WTC11 (cell line): ENCODE measurements around the gene RAD9B. TPM values are rescaled to one million over a fixed set of nuclear protein-coding genes. Genes with fewer than 3 reads are reported as not detected.

Experiments used
- ATAC-seq: fragments of 200-7000 bp; cut with Tn5 transposase; 2 replicates; pipeline ENCODE4 v1.10.0; 2021; ENCODE audit warnings: mild to moderate bottlenecking, moderate library complexity
- CTCF ChIA-PET: fragments of 300-600 bp; sonication (Branson Sonifier 250); formaldehyde crosslinking; loops from one replicate; lab custom pipeline; 2021; ENCODE audit warnings: antibody characterized with exemption; lab: Charles Lee
- POLR2A ChIA-PET: fragments of 350-600 bp; sonication (Branson Sonifier 250); formaldehyde crosslinking; loops from one replicate; lab custom pipeline; 2021; ENCODE audit warnings: antibody characterized with exemption; lab: Charles Lee
- DNase-seq: peaks from one replicate; pipeline ENCODE4 v3.0.0; 2021; ENCODE audit warnings: low spot score
- H3K27ac Mint-ChIP-seq: 2 replicates; pipeline ENCODE4 v1.8.0; 2021; ENCODE audit warnings: mixed read lengths
- H3K27me3 Mint-ChIP-seq: 2 replicates; pipeline ENCODE4 v1.8.0; 2021; ENCODE audit warnings: low read depth, mild to moderate bottlenecking, moderate library complexity, mixed read lengths
- H3K36me3 Mint-ChIP-seq: 2 replicates; pipeline ENCODE4 v1.8.0; 2021; ENCODE audit warnings: mixed read lengths
- H3K4me1 Mint-ChIP-seq: 2 replicates; pipeline ENCODE4 v1.8.0; 2022; ENCODE audit warnings: mixed read lengths
- H3K4me3 Mint-ChIP-seq: 2 replicates; pipeline ENCODE4 v1.8.0; 2021; ENCODE audit warnings: mild to moderate bottlenecking, moderate library complexity, mixed read lengths
- H3K9me3 Mint-ChIP-seq: 2 replicates; pipeline ENCODE4 v1.8.0; 2021; ENCODE audit warnings: mixed read lengths
- EMX1 ChIP-seq: fragments of 250-450 bp; sonication (Bioruptor Pico); IDR thresholded peaks from 2 replicates; pipeline ENCODE4 v1.8.0; 2021; ENCODE audit warnings: mild to moderate bottlenecking
- FOXK1 ChIP-seq: sonication (generic); formaldehyde crosslinking; IDR thresholded peaks from 2 replicates; pipeline ENCODE4 v1.8.0; 2022; ENCODE audit warnings: mild to moderate bottlenecking, moderate library complexity, missing genetic modification reagents
- GRHL2 ChIP-seq: fragments of 250-450 bp; sonication (Bioruptor Pico); IDR thresholded peaks from 2 replicates; pipeline ENCODE4 v1.8.0; 2022; ENCODE audit warnings: mild to moderate bottlenecking, moderate library complexity; ENCODE audit not compliant: insufficient replicate concordance, severe bottlenecking
- NR2C2 ChIP-seq: sonication (generic); formaldehyde crosslinking; IDR thresholded peaks from 2 replicates; pipeline ENCODE4 v1.8.0; 2022; ENCODE audit warnings: mild to moderate bottlenecking, missing genetic modification reagents
- NR3C1 ChIP-seq: sonication (generic); formaldehyde crosslinking; conservative IDR thresholded peaks from 2 replicates; pipeline ENCODE4 v1.8.1; 2023; ENCODE audit warnings: low read depth, mild to moderate bottlenecking, missing genetic modification reagents
- OVOL2 ChIP-seq: fragments of 250-450 bp; sonication (Bioruptor Pico); IDR thresholded peaks from 2 replicates; pipeline ENCODE4 v1.9.0; 2021; ENCODE audit warnings: mild to moderate bottlenecking, borderline replicate concordance
- SOX15 ChIP-seq: fragments of 250-450 bp; sonication (Bioruptor Pico); IDR thresholded peaks from 2 replicates; pipeline ENCODE4 v1.9.0; 2021; ENCODE audit warnings: mild to moderate bottlenecking
- ZNF138 ChIP-seq: sonication (generic); formaldehyde crosslinking; conservative IDR thresholded peaks from 2 replicates; pipeline ENCODE4 v1.8.1; 2022; ENCODE audit warnings: mild to moderate bottlenecking, moderate library complexity, missing genetic modification reagents
- ZNF671 ChIP-seq: fragments of 250-450 bp; sonication (Bioruptor Pico); IDR thresholded peaks from 2 replicates; pipeline ENCODE4 v1.8.0; 2021; ENCODE audit warnings: mild to moderate bottlenecking
- total RNA-seq: library from RNA; stranded (reverse); gene quantifications from 3 replicates; pipeline ENCODE4 v1.2.3, GENCODE V29; 2021
- TF ChIP-seq, protein P1 (sequence below): sonication (generic); formaldehyde crosslinking; IDR thresholded peaks from 2 replicates; pipeline ENCODE4 v1.8.1; 2023; ENCODE audit warnings: mild to moderate bottlenecking, moderate library complexity, missing genetic modification reagents
- TF ChIP-seq, protein P2 (sequence below): sonication (generic); formaldehyde crosslinking; IDR thresholded peaks from 2 replicates; pipeline ENCODE4 v1.8.1; 2023; ENCODE audit warnings: mild to moderate bottlenecking, missing genetic modification reagents, moderate library complexity
- TF ChIP-seq, protein P3 (sequence below): sonication (generic); formaldehyde crosslinking; IDR thresholded peaks from 2 replicates; pipeline ENCODE4 v1.8.1; 2023; ENCODE audit warnings: mild to moderate bottlenecking, missing genetic modification reagents, moderate library complexity
- TF ChIP-seq, protein P4 (sequence below): sonication (generic); formaldehyde crosslinking; IDR thresholded peaks from 2 replicates; pipeline ENCODE4 v1.8.1; 2022; ENCODE audit warnings: mild to moderate bottlenecking, missing genetic modification reagents, moderate library complexity, borderline replicate concordance
- TF ChIP-seq, protein P5 (sequence below): sonication (generic); formaldehyde crosslinking; IDR thresholded peaks from 2 replicates; pipeline ENCODE4 v1.8.0; 2023; ENCODE audit warnings: missing genetic modification reagents, mild to moderate bottlenecking, borderline replicate concordance
- TF ChIP-seq, protein P6 (sequence below): sonication (generic); formaldehyde crosslinking; conservative IDR thresholded peaks from 2 replicates; pipeline ENCODE4 v1.8.1; 2022; ENCODE audit warnings: mild to moderate bottlenecking, missing genetic modification reagents

The RAD9B gene
- total RNA-seq, 1 experiment from 2014 or later = 0.09 TPM

DNA sequence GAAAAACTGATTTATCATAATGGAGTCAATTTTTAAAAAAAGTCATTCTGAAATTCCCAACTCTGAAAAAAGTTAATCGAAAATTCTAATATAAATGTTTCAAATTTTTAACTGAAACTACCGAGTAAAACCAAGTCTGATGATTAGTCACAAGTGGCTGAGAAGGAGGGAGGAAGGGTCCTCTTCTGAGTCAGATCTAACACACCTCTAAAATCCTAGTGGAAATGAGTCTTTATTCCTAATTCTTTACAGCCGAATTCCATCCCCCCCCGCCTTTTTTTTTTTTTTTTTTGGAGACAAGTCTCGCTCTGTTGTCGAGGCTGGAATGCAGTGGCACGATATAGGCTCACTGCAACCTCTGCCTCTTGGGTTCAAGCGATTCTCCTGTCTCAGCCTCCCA, 37.9 kb downstream of the RAD9B start:
- H3K27ac Mint-ChIP-seq = no peak overlapping the region
- H3K27me3 Mint-ChIP-seq = no peaks in the 10 kb centered on the region
- H3K36me3 Mint-ChIP-seq = peaks cover 38% of the 10 kb centered on the region
- H3K4me3 Mint-ChIP-seq = no peak overlapping the region
- peaks cover 5% of the 10 kb centered on the region; the same call in 1 of the 2 replicates for H3K4me1 Mint-ChIP-seq
- H3K9me3 Mint-ChIP-seq = no peaks in the 10 kb centered on the region
- CTCF ChIA-PET = no interaction called here
- TF ChIP-seq, protein P1, sequence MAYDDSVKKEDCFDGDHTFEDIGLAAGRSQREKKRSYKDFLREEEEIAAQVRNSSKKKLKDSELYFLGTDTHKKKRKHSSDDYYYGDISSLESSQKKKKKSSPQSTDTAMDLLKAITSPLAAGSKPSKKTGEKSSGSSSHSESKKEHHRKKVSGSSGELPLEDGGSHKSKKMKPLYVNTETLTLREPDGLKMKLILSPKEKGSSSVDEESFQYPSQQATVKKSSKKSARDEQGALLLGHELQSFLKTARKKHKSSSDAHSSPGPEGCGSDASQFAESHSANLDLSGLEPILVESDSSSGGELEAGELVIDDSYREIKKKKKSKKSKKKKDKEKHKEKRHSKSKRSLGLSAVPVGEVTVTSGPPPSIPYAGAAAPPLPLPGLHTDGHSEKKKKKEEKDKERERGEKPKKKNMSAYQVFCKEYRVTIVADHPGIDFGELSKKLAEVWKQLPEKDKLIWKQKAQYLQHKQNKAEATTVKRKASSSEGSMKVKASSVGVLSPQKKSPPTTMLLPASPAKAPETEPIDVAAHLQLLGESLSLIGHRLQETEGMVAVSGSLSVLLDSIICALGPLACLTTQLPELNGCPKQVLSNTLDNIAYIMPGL (CRISPR knock-in tag) = no peak
- TF ChIP-seq, protein P2, sequence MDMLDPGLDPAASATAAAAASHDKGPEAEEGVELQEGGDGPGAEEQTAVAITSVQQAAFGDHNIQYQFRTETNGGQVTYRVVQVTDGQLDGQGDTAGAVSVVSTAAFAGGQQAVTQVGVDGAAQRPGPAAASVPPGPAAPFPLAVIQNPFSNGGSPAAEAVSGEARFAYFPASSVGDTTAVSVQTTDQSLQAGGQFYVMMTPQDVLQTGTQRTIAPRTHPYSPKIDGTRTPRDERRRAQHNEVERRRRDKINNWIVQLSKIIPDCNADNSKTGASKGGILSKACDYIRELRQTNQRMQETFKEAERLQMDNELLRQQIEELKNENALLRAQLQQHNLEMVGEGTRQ (CRISPR knock-in tag) = no peak
- TF ChIP-seq, protein P3, sequence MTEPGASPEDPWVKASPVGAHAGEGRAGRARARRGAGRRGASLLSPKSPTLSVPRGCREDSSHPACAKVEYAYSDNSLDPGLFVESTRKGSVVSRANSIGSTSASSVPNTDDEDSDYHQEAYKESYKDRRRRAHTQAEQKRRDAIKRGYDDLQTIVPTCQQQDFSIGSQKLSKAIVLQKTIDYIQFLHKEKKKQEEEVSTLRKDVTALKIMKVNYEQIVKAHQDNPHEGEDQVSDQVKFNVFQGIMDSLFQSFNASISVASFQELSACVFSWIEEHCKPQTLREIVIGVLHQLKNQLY (CRISPR knock-in tag) = no peak
- no peak for TF ChIP-seq EMX1 (CRISPR knock-in tag)
- TF ChIP-seq ZNF138 = no peak
- no peak for TF ChIP-seq ZNF671 (CRISPR knock-in tag)
- no peak for TF ChIP-seq SOX15 (CRISPR knock-in tag)
- TF ChIP-seq FOXK1 = no peak
- no peak for TF ChIP-seq NR2C2 (CRISPR knock-in tag)
- DNase-seq (no peak), ATAC-seq (no peak)
- POLR2A ChIA-PET = no interaction called here

DNA sequence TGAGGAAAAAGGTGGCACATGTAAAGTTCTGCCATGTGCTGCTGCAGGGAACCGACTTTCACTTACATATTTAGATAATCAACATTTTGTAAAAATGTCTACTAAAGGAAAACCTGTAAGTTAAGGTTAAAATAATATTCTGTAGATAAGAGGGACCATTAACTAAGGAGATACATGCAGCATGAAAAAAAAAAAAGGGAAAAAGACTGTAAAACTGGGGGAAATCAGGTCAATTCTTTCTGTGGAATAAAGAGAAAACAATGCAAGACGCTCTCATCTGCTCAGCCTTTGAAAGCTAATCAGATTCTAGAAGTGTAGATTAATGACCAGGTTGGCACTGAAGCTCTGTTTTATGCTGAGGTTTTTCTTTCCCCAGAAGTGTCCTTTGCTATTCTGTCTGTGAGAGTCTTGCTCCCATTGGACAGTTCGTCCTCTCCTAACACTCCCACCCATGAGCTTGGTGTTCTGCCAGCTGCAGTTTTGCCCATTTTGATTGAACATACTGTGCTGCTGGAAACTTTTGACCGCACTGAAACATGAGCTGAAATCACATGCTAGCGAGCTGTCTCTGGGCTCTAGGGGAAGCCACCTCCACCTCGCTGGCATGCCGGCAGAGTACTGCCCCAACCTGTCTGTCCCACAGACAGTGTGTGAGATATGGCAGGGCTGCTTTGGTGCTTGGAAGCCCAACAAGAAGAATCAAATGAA, 41.3 kb downstream of the RAD9B start:
- H3K36me3 Mint-ChIP-seq = peaks cover 34% of the 10 kb centered on the region
- peak overlapping the region; percentile 51; the same call in 1 of the 2 replicates for H3K27ac Mint-ChIP-seq
- H3K9me3 Mint-ChIP-seq = no peaks in the 10 kb centered on the region
- DNase-seq (no peak), ATAC-seq (no peak)
- ChIA-PET POLR2A (interaction anchor here (0.6 to 0.9 kb wide), 2 partner anchors 75 to 553 kb away, joined by 4 read pairs; partner anchors contain the start of genes FAM216A and GPN3), CTCF (interaction anchor here (1.1 to 1.9 kb wide), 3 partner anchors 8 to 112 kb away, joined by 3 to 4 read pairs (median 4); partner anchors contain the start of gene ARPC3)
- H3K27me3 Mint-ChIP-seq = no peaks in the 10 kb centered on the region
- H3K4me1 Mint-ChIP-seq = peaks cover 5% of the 10 kb centered on the region; the same call in 1 of the 2 replicates
- TF ChIP-seq, protein P4, sequence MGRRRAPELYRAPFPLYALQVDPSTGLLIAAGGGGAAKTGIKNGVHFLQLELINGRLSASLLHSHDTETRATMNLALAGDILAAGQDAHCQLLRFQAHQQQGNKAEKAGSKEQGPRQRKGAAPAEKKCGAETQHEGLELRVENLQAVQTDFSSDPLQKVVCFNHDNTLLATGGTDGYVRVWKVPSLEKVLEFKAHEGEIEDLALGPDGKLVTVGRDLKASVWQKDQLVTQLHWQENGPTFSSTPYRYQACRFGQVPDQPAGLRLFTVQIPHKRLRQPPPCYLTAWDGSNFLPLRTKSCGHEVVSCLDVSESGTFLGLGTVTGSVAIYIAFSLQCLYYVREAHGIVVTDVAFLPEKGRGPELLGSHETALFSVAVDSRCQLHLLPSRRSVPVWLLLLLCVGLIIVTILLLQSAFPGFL (CRISPR knock-in tag) = no peak
- no peak for TF ChIP-seq OVOL2
- TF ChIP-seq, protein P5, sequence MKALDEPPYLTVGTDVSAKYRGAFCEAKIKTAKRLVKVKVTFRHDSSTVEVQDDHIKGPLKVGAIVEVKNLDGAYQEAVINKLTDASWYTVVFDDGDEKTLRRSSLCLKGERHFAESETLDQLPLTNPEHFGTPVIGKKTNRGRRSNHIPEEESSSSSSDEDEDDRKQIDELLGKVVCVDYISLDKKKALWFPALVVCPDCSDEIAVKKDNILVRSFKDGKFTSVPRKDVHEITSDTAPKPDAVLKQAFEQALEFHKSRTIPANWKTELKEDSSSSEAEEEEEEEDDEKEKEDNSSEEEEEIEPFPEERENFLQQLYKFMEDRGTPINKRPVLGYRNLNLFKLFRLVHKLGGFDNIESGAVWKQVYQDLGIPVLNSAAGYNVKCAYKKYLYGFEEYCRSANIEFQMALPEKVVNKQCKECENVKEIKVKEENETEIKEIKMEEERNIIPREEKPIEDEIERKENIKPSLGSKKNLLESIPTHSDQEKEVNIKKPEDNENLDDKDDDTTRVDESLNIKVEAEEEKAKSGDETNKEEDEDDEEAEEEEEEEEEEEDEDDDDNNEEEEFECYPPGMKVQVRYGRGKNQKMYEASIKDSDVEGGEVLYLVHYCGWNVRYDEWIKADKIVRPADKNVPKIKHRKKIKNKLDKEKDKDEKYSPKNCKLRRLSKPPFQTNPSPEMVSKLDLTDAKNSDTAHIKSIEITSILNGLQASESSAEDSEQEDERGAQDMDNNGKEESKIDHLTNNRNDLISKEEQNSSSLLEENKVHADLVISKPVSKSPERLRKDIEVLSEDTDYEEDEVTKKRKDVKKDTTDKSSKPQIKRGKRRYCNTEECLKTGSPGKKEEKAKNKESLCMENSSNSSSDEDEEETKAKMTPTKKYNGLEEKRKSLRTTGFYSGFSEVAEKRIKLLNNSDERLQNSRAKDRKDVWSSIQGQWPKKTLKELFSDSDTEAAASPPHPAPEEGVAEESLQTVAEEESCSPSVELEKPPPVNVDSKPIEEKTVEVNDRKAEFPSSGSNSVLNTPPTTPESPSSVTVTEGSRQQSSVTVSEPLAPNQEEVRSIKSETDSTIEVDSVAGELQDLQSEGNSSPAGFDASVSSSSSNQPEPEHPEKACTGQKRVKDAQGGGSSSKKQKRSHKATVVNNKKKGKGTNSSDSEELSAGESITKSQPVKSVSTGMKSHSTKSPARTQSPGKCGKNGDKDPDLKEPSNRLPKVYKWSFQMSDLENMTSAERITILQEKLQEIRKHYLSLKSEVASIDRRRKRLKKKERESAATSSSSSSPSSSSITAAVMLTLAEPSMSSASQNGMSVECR (CRISPR knock-in tag) = no peak
- no peak for TF ChIP-seq NR3C1 (CRISPR knock-in tag)
- no peak for TF ChIP-seq GRHL2 (CRISPR knock-in tag)
- TF ChIP-seq, protein P6, sequence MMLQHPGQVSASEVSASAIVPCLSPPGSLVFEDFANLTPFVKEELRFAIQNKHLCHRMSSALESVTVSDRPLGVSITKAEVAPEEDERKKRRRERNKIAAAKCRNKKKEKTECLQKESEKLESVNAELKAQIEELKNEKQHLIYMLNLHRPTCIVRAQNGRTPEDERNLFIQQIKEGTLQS (CRISPR knock-in tag) = no peak
- TF ChIP-seq NR2C2 (CRISPR knock-in tag) = no peak
- H3K4me3 Mint-ChIP-seq = no peak overlapping the region
